Nucleus accumbens (tissue), 56 donors: ENCODE data around the gene TRPM2.

ENCODE experiments used
- DNase-seq, 56 donors: peaks; one replicate each; lab custom pipeline; 2025; lab: John Stamatoyannopoulos, UW

TRPM2 gene

GRCh38 chr21:44353191-44353970 is at the start of gene TRPM2:
Gene TRPM2 (plus strand): TSS chr21:44353621. CDS start chr21:44353701, 80 bp downstream.
- DNase-seq = peak in 3 of 56 donors; percentile 17 to 36 (median 17)

- DNase-seq = peak in 30 of 56 donors; percentile 16 to 72 (median 40)
Measured at GRCh38 chr21:44304011-44304616, 49.3 kb upstream of the TRPM2 start.

GRCh38 chr21:44304877-44305293 is 48.5 kb upstream of the TRPM2 start:
- peak in 48 of 56 donors; percentile 21 to 82 (median 54) for DNase-seq

- DNase-seq = peak in 13 of 56 donors; percentile 21 to 68 (median 29)
Measured at GRCh38 chr21:44305691-44306090, 47.7 kb upstream of the TRPM2 start.

GRCh38 chr21:44306936-44307704 is 46.3 kb upstream of the TRPM2 start:
- DNase-seq = no peak

- no peak for DNase-seq
Measured at GRCh38 chr21:44310628-44311507, 42.6 kb upstream of the TRPM2 start.

- no peak for DNase-seq
Measured at GRCh38 chr21:44312089-44312488, 41.3 kb upstream of the TRPM2 start.

- no peak for DNase-seq
Measured at GRCh38 chr21:44312716-44313115, 40.7 kb upstream of the TRPM2 start.

- no peak for DNase-seq
Measured at GRCh38 chr21:44313451-44313850, 40.0 kb upstream of the TRPM2 start.

- no peak for DNase-seq
Measured at GRCh38 chr21:44314128-44314527, 39.3 kb upstream of the TRPM2 start.

GRCh38 chr21:44314561-44314960 is 38.9 kb upstream of the TRPM2 start:
- DNase-seq = no peak

- no peak for DNase-seq
Measured at GRCh38 chr21:44315691-44316203, 37.7 kb upstream of the TRPM2 start.

- peak in 1 of 56 donors; percentile 57 for DNase-seq
Measured at GRCh38 chr21:44316277-44316900, 37.0 kb upstream of the TRPM2 start.

GRCh38 chr21:44317241-44317782 is 36.1 kb upstream of the TRPM2 start:
- DNase-seq = peak in 27 of 56 donors; percentile 16 to 71 (median 42)

- no peak for DNase-seq
Measured at GRCh38 chr21:44317871-44318270, 35.5 kb upstream of the TRPM2 start.

- DNase-seq = no peak
Measured at GRCh38 chr21:44318489-44319285, 34.7 kb upstream of the TRPM2 start.

- no peak for DNase-seq
Measured at GRCh38 chr21:44319407-44320065, 33.9 kb upstream of the TRPM2 start.

GRCh38 chr21:44320847-44321246 is 32.6 kb upstream of the TRPM2 start:
- no peak for DNase-seq
